Stimulated activated CD4-positive, alpha-beta T cell treated with anti-CD3 and anti-CD28 coated beads, Interleukin-1b, Interleukin-23, amount 100 ng/mL, for 4 hours (primary cell): ENCODE results near the gene KREMEN2.
A peak's percentile ranks its signal among the peaks of the same experiment; 100 is the strongest.
"Not testable (repeated sequence)": the region's sequence is repeated elsewhere in the genome, so short reads cannot be mapped to it uniquely, and the experiment has no call there.

ENCODE experiments used
- DNase-seq, 2 donors: peaks; one replicate each; pipeline ENCODE4 v3.0.0-alpha.2; 2020; ENCODE audit warnings: low read depth in 2 of 2

Gene KREMEN2

DNA sequence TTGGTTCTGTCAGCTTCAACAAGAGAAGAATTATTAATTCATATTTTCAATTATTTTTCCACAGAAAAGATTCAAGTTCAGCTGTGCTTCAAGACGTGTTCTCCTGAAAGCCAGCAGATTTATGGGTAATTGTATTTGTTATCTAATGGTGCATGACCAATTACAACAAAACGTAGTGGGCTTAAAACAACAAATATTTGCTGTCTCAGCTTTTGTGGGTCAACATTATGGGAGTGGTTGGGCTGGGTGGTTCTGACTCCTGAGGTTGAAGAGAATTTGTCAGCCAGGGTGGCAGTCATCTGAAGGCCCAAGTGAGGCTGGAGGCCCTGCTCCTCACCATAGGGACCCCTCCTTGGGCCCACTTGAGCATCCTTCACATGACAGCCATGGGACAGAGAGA is 24.1 kb upstream of the KREMEN2 start:
- DNase-seq = no peak

GRCh38 chr16:2942045-2942444 is 22.0 kb upstream of the KREMEN2 start:
- DNase-seq = no peak

DNA sequence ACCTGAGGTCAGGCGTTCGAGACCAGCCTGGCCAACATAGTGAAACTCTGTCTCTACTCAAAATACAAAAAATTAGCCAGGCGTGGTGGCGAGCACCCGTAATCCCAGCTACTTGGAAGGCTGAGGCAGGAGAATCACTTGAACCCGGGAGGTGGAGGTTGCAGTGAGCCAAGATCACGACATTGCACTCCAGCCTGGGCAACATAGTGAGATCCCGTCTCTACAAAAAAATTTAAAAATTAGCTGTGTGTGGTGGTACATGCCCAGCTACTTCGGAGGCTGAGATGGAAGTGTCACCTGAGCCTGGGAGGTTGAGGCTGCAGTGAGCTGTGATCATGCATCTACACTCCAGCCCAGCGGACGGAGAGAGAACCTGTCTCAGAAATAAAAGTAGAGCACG is 20.4 kb upstream of the KREMEN2 start:
- not testable (repeated sequence) for DNase-seq

GRCh38 chr16:2946649-2947048 is 17.4 kb upstream of the KREMEN2 start:
- no peak for DNase-seq

DNA sequence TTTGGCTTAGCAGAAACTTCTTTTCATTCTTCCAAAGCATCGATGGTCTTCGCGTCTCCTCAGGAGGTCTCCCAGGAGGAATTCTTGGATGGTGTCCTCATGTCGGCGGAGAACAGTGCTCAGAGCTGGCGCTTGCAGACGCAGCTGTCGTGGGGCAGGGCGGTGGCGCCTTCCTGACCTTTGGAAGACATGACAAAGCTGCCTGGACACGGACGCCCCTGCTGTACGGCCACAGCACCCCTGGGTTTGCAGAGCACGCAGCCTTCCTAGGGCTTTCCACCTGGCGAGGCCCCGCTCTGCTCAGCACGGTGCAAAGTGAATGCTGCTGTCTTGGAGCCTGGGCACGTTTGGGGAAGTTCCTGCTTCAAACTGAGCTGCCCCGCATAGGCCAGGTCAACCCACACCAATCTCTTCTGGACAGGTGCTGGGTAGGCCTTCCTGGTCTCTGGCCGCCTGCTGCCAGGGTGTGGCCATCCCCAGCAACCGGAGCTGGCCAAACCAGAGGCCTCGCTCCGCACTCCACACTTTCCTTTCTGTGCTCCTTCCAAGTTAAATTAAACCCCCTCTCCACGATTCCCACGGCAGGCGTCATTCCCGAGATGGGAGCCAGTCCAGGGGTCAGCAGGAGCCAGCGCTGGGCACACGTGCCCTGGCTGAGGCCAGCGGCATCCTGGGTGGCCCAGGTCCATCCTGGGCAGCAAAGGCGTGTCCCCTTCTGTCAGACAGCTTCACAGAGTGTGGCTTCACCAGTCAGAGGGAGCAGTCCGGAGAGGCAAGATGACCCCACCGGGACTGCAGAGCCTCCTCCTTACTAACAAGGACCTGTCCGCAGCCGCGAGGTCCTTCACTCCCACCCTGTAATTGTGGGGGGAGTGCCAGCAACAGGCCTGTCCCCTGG is 15.0 kb upstream of the KREMEN2 start:
- no peak for DNase-seq

- DNase-seq = no peak
These were observed 14.2 kb upstream of the KREMEN2 start for GRCh38 chr16:2949705-2950352.

GRCh38 chr16:2950353-2950724 is 13.7 kb upstream of the KREMEN2 start:
- no peak for DNase-seq

DNA sequence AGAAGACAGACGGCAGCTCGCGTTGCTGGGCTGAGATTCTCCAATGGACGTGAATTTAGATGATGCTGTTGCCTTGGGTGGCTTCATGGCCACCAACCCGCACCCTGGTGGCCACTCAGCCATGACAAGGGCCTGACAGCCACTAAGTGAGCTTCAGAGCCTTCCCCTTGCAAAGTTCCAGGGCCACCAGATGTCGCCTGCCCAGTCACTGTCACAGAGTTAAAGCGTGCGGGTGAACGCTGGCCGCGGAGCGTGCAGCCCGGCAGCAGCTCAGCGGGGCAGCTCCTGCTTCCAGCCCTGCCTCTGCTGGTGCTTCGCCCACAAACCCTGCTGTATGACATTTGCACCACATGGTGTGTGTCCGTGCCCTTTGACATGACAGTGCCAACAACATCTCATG is 13.3 kb upstream of the KREMEN2 start:
- DNase-seq = no peak

DNA sequence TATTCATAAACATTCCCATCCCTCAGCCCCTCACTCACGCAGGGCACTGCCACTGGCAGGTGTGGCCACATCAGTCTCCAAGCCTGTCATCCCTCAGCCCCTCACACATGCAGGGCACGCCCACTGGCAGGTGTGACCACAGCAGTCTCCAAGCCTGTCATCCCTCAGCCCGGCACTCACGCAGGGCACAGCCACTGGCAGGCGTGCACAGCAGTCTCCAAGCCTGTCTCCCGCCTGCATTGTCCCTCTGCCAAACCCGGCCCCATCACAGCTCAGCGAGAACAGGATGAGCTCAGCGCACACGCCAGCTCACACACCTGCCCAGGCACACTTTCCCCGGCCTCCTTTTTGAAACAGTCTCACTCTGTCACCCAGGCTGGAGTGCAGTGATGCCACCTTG is 11.4 kb upstream of the KREMEN2 start:
- no peak for DNase-seq

DNA sequence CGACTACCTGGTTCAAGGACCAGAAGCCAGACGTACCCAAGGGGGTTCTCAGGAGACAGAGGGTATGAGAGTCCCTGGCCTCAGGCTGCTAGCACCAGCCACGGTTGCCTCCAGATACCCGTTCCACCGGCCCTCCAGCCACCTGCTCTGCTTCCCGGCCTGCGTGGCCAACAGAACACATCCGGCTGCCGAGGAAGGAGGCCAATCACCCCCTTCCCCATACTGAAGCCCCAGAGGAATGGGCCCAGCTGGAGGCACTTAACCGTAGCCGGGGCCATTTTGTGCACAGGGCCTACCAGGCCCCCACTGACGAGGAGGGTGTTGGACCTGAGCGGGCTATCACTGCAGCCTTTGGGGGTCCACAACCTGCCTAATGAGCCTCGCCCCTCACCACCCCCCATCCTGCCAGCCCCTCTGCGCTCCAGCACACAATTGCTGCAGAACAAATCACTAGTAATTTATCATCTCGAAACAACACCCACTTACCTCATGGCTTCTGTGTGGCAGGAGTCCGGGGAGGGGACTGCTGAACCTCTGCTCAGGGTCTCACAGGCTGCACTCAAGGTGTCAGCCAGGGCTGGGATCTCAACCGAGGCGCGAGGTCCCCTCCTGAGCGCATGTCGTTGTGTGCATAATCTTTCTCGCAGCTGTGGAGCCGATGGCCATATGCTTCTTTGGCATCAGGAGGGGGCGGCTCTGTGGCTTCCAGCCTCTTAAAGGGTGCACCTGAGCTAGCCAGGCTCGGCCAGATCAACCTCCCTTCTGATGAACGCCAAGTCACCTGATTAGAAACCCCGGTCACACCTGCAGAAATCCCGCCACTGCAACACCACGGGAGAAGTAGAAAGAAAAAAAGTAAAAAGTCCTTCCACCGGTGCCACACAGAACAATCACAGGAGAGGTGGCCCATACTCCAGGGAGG is 10.1 kb upstream of the KREMEN2 start:
- DNase-seq = no peak

- no peak for DNase-seq
These were observed 9.3 kb upstream of the KREMEN2 start for GRCh38 chr16:2954656-2955381.

DNA sequence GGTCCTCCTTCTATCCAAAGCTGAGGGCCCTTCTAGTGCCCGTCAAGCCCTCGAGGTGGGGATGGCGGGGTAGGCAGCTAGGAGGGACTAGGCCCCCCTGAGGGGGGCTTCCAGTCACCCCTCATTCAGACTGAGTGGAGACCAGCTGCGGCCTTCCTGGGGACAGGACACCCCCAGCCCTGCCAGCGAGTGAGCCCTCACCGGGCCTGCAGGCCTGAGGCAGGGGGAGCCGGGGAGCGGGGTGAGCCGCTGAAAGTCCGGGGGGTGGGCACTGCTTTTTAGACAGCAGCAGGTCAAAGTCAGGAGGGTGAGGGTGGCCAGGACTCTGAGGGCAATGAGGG is 8.7 kb upstream of the KREMEN2 start:
- no peak for DNase-seq

- no peak for DNase-seq
These were observed 8.1 kb upstream of the KREMEN2 start for GRCh38 chr16:2955779-2956578.

GRCh38 chr16:2956579-2956956 is 7.5 kb upstream of the KREMEN2 start:
- DNase-seq = no peak

GRCh38 chr16:2959206-2959605 is 4.9 kb upstream of the KREMEN2 start:
- DNase-seq = no peak

- no peak for DNase-seq
These were observed 3.7 kb upstream of the KREMEN2 start for GRCh38 chr16:2960183-2961010.

DNA sequence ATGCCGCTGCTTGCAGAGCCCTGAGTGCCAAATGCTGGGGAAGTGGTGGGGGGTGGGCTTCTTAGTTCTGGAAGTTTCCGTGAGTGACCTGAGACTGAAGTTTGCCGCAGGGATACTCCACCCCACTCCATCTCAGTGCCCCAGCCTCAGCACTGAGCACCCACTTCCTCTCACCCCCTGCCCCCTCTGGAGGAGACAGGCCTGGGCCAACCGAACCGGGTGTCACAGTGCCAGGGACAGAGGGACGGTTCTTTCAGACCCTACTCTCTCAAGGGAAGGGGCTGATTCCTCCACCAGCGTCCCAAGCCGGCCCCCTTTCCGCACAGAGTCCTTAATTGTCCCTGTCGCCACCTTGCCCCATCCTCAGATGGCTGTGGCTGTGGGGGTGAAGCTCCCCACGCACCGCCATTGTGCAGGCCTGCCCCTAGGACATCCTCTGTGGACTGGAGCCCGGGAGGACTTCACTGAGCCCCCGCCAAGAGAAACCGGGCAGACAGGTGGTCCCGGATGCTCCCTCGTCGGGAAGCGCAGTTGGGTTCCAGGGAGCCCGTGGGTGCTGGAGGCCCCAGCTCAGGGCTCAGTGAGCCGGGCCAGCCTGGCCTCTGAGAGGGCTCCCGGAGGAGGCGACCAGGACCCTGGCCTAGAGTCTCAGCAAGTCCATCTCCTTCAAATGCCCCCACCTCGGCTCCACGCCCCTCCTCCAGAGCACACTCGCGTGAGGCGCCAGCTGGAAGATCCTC is 1.6 kb upstream of the KREMEN2 start:
- no peak for DNase-seq

- DNase-seq = peak; percentile 28 to 49
These were observed 877 bp upstream of the KREMEN2 start for GRCh38 chr16:2963074-2963722.
